T-helper 1 cell treated with Interleukin-12 subunit alpha and Interleukin-12 subunit beta and Interleukin-4 antibody, amounts not matched to agents 30 μg/mL and 1 μg/mL, for 36 hours (primary cell): ENCODE data around the gene TOM1L2.

Source experiments
- H3K27ac Mint-ChIP-seq: one replicate; pipeline ENCODE4 v1.8.0; 2021; ENCODE audit warnings: mild to moderate bottlenecking, mixed read lengths
- H3K27me3 Mint-ChIP-seq: one replicate; pipeline ENCODE4 v1.8.0; 2021; ENCODE audit warnings: low read depth, mixed read lengths
- H3K36me3 Mint-ChIP-seq: one replicate; pipeline ENCODE4 v1.8.0; 2021; ENCODE audit warnings: low read depth, mixed read lengths
- H3K4me1 Mint-ChIP-seq: one replicate; pipeline ENCODE4 v1.8.0; 2021; ENCODE audit warnings: low read depth, mixed read lengths
- H3K4me3 Mint-ChIP-seq: one replicate; pipeline ENCODE4 v1.8.0; 2021; ENCODE audit warnings: mild to moderate bottlenecking, moderate library complexity, mixed read lengths
- H3K9me3 Mint-ChIP-seq: one replicate; pipeline ENCODE4 v1.8.0; 2021; ENCODE audit warnings: mixed read lengths

TOM1L2 gene

GRCh38 chr17:17839791-17840707 is 132.2 kb downstream of the TOM1L2 start:
- H3K4me3 Mint-ChIP-seq = peak overlapping the region; percentile 80
- peaks cover 44% of the 10 kb centered on the region for H3K4me1 Mint-ChIP-seq
- H3K27me3 Mint-ChIP-seq = no peaks in the 10 kb centered on the region
- peak overlapping the region; percentile 95 for H3K27ac Mint-ChIP-seq
- no peaks in the 10 kb centered on the region for H3K9me3 Mint-ChIP-seq
- H3K36me3 Mint-ChIP-seq = peaks cover 5% of the 10 kb centered on the region

GRCh38 chr17:17837966-17838962 is 133.9 kb downstream of the TOM1L2 start:
- peaks cover 16% of the 10 kb centered on the region for H3K36me3 Mint-ChIP-seq
- H3K4me1 Mint-ChIP-seq = peaks cover 61% of the 10 kb centered on the region
- no peaks in the 10 kb centered on the region for H3K9me3 Mint-ChIP-seq
- H3K4me3 Mint-ChIP-seq = peak overlapping the region; percentile 80
- H3K27me3 Mint-ChIP-seq = no peaks in the 10 kb centered on the region
- peak overlapping the region; percentile 95 for H3K27ac Mint-ChIP-seq

GRCh38 chr17:17837380-17837821 is 134.8 kb downstream of the TOM1L2 start:
- Mint-ChIP-seq H3K4me3 (peak overlapping the region; percentile 86), H3K27me3 (no peaks in the 10 kb centered on the region), H3K9me3 (no peaks in the 10 kb centered on the region), H3K4me1 (peaks cover 61% of the 10 kb centered on the region), H3K27ac (peak overlapping the region; percentile 95), H3K36me3 (peaks cover 16% of the 10 kb centered on the region)

- no peaks in the 10 kb centered on the region for H3K27me3 Mint-ChIP-seq
- peak within 1 kb of the TSS; percentile 95 for H3K27ac Mint-ChIP-seq
- peaks cover 18% of the 10 kb centered on the region for H3K36me3 Mint-ChIP-seq
- no peaks in the 10 kb centered on the region for H3K9me3 Mint-ChIP-seq
- peaks cover 64% of the 10 kb centered on the region for H3K4me1 Mint-ChIP-seq
- H3K4me3 Mint-ChIP-seq = peak within 1 kb of the TSS; percentile 90
Observed at GRCh38 chr17:17836818-17837379, 135.3 kb downstream of the TOM1L2 start, which contains the start of gene SREBF1. Gene SREBF1, minus strand, starts transcription at chr17:17836986. Its CDS starts 169 bp downstream, at chr17:17836817.

- Mint-ChIP-seq H3K4me1 (peaks cover 65% of the 10 kb centered on the region), H3K27me3 (no peaks in the 10 kb centered on the region), H3K27ac (peak overlapping the region; percentile 90), H3K36me3 (peaks cover 18% of the 10 kb centered on the region), H3K9me3 (no peaks in the 10 kb centered on the region), H3K4me3 (peak overlapping the region; percentile 90)
Observed at GRCh38 chr17:17836250-17836817, 135.9 kb downstream of the TOM1L2 start.

GRCh38 chr17:17835415-17836249 is 136.6 kb downstream of the TOM1L2 start:
- H3K27me3 Mint-ChIP-seq = no peaks in the 10 kb centered on the region
- peaks cover 60% of the 10 kb centered on the region for H3K4me1 Mint-ChIP-seq
- H3K36me3 Mint-ChIP-seq = peaks cover 22% of the 10 kb centered on the region
- H3K27ac Mint-ChIP-seq = peak overlapping the region; percentile 90
- peak overlapping the region; percentile 90 for H3K4me3 Mint-ChIP-seq
- H3K9me3 Mint-ChIP-seq = no peaks in the 10 kb centered on the region

GRCh38 chr17:17834974-17835373 is 137.2 kb downstream of the TOM1L2 start:
- H3K27ac Mint-ChIP-seq = peak overlapping the region; percentile 75
- no peaks in the 10 kb centered on the region for H3K9me3 Mint-ChIP-seq
- peak overlapping the region; percentile 90 for H3K4me3 Mint-ChIP-seq
- peaks cover 60% of the 10 kb centered on the region for H3K4me1 Mint-ChIP-seq
- H3K36me3 Mint-ChIP-seq = peaks cover 22% of the 10 kb centered on the region
- H3K27me3 Mint-ChIP-seq = no peaks in the 10 kb centered on the region

GRCh38 chr17:17833658-17834357 is 138.4 kb downstream of the TOM1L2 start:
- Mint-ChIP-seq H3K27me3 (no peaks in the 10 kb centered on the region), H3K4me3 (peak overlapping the region; percentile 90), H3K27ac (peak overlapping the region; percentile 75), H3K9me3 (no peaks in the 10 kb centered on the region), H3K36me3 (peaks cover 26% of the 10 kb centered on the region), H3K4me1 (peaks cover 54% of the 10 kb centered on the region)

- Mint-ChIP-seq H3K27me3 (no peaks in the 10 kb centered on the region), H3K36me3 (peaks cover 26% of the 10 kb centered on the region), H3K27ac (no peak overlapping the region), H3K4me3 (no peak overlapping the region), H3K4me1 (peaks cover 45% of the 10 kb centered on the region), H3K9me3 (no peaks in the 10 kb centered on the region)
Observed at GRCh38 chr17:17832032-17832363, 140.2 kb downstream of the TOM1L2 start.

- H3K27ac Mint-ChIP-seq = no peak overlapping the region
- no peak overlapping the region for H3K4me3 Mint-ChIP-seq
- H3K27me3 Mint-ChIP-seq = no peaks in the 10 kb centered on the region
- peaks cover 50% of the 10 kb centered on the region for H3K4me1 Mint-ChIP-seq
- peaks cover 31% of the 10 kb centered on the region for H3K36me3 Mint-ChIP-seq
- no peaks in the 10 kb centered on the region for H3K9me3 Mint-ChIP-seq
Observed at GRCh38 chr17:17831208-17832031, 140.8 kb downstream of the TOM1L2 start.

GRCh38 chr17:17830740-17831207 is 141.4 kb downstream of the TOM1L2 start:
- H3K27me3 Mint-ChIP-seq = no peaks in the 10 kb centered on the region
- H3K4me3 Mint-ChIP-seq = no peak overlapping the region
- peaks cover 53% of the 10 kb centered on the region for H3K4me1 Mint-ChIP-seq
- H3K27ac Mint-ChIP-seq = no peak overlapping the region
- peaks cover 33% of the 10 kb centered on the region for H3K36me3 Mint-ChIP-seq
- H3K9me3 Mint-ChIP-seq = no peaks in the 10 kb centered on the region

- Mint-ChIP-seq H3K4me1 (peaks cover 50% of the 10 kb centered on the region), H3K27me3 (no peaks in the 10 kb centered on the region), H3K36me3 (peaks cover 30% of the 10 kb centered on the region), H3K9me3 (no peaks in the 10 kb centered on the region), H3K4me3 (no peak overlapping the region), H3K27ac (no peak overlapping the region)
Observed at GRCh38 chr17:17830269-17830567, 142.0 kb downstream of the TOM1L2 start.
